GM12891 (cell line): ENCODE data around the gene CALML6.

ENCODE experiments used
- POLR2A ChIP-seq: IDR thresholded peaks from 2 replicates; pipeline ENCODE4 v1.6.1; 2011; ENCODE audit warnings: low read depth, low read length, control low read depth
- TAF1 ChIP-seq: IDR thresholded peaks from 2 replicates; pipeline ENCODE4 v1.6.1; 2011; ENCODE audit warnings: low read depth, low read length, control low read depth

DNA sequence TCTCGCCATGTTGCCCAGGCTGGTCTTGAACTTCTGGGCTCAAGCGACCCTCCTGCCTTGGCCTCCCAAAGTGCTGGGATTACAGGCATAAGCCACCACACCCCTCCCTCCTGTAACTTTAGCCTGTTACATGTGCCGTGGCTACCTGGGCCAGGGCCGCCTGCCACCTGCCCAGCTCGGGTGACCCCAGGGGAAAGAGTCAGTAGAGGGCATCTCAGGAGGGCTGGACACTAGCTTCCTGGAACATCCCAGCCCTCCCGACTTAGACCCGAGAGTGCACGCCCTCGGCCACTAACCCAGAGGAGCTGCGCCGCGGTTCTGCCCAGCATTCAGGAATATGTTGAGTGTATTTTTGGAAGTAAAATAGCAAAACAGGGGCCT, 44.4 kb downstream of the CALML6 start:
- TF ChIP-seq POLR2A (no peak), TAF1 (no peak)
